ENCODE data around the gene STEAP1.

DNA sequence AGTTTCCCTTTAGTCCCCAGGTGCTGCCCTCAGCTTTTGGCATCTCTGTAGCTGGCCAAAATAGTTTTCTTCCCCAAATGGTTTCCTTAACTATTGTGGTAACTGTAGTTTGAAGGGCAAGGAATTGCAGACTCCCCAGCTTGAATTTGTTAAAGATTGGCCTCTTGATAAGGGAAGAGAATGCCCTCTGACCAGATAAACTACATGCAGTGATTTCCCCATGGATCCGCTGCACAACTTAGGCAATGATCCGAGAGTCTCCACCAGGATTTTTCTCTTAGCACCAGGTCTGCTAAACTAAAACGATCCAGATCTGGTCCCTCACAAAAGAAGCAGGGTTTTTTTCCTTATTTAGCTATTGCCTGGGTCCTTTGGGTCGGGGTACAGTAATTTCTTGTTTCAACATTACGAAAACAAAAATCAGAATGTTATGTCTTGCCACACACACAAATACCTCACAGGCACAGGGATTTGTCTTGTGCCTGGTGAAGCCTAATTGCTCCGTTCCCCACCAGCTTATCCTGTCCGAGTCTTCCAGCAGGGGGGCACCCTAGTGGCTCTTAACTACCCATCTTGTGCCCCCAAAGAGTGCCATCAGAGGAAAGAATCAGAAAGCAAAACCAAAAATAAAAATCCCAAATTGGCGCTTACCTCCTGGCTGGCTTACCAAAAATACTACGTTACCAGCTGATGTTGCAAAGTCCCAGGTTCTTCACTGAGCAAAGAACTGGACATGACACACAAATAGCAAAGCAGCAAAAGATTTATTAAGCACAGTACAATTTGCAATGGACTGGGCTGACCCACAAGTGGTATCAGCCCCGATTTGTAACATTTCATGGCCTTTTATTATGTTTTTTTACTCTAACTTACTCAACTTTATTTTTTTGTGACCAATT, 40.9 kb downstream of the STEAP1 start:
- TF ChIP-seq POLR2A (IDR thresholded peaks at IDR 0.05; ENCODE audit: low read depth, low read length) (no peak), POLR2AphosphoS5 (IDR thresholded peaks at IDR 0.05; ENCODE audit: low read depth, low read length) (no peak), TAF1 (IDR thresholded peaks at IDR 0.05; ENCODE audit: low read depth, low read length) (no peak), POU2F2 (IDR thresholded peaks at IDR 0.05; ENCODE audit: low read depth, low read length) (no peak), SPI1 (IDR thresholded peaks at IDR 0.05; ENCODE audit: low read depth, low read length) (no peak), PAX5 (IDR thresholded peaks at IDR 0.05; ENCODE audit: insufficient read depth, low read length, severe bottlenecking) (no peak)
